ENCODE measurements around the gene PFDN5.

PFDN5 gene

DNA sequence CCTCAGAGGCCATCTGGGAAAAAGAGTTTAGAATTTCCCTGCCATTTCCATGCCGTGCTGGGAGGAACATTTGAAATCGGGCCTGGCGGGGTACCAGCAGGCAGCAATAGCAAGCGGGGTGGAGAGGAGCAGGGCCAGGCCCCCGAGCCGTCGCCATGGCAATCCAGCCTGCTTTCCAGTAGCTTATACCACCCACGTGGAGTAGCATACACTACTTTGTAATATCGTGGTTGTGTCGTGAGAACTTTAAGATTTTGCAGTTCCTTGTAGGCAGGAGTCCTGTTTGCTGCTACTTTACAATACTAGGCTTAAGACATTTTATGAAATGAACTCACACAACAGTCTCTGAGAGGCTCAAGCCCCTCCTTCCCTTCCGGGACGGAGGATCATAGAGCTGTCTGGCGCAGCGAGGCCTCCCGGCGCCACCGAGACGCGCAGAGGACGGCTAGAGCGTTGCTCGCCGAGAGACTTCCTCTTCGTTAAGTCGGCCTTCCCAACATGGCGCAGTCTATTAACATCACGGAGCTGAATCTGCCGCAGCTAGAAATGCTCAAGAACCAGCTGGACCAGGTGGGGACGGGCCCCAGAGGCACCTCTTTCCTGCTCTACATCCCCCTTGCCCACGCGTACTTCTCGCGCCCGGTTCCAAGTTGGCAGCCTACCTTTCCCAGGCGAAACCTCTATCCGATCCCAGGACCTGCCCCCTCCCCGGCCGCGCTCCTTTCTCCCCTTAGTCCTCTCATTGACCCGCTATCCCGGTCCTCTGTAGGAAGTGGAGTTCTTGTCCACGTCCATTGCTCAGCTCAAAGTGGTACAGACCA is at the start of gene PFDN5:
Gene PFDN5 (plus strand): TSS at position 473 of the 821 bp plus-strand sequence. CDS start 26 bp downstream, at position 499.
- DNase-seq (ENCODE audit: extremely low read depth in 1 of 2, low read depth in 1 of 2), result peak; percentile 67 to 81

DNA sequence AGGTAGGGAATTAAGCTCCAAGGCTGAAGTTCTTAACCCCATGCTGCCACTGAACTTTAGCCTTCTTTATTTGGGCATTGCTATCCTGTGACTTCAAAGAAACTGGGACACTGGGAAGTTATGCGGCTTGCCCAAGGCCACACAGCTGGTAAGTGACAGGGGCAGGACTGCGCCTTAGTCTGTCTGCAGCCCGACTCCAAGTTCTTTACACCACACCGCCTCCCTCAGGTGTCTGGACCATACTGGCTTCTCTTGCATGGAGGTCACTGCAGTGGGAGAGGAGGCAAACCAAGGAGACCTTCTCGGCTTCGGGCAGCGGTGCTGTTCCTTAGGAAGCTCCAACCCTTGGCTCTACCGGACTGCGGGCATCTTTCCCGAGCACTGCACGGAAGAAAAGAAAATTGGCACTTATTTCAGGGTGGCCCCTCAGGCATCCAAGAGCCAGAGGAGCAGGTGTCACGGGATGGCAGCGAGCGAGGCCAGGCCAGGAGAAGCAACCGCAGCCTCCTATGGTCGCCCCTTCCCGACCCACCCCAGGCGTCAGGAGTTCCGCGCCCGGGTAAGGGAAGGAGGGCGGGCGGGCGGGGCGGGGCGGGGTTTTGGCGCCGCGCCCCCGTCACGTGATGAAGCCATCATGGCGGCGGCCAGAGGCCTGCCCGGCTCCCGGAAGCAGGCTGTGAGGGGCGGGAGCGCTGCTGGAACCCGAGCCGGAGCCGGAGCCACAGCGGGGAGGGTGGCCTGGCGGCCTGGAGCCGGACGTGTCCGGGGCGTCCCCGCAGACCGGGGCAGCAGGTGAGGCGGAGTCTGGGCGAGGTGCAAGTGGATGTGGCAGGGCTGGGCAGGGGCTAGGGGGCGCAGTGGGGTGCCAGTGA is 43.6 kb upstream of the PFDN5 start:
- DNase-seq (ENCODE audit: extremely low read depth in 1 of 2, low read depth in 1 of 2), result peak in 1 of 2 donors; percentile 47

DNA sequence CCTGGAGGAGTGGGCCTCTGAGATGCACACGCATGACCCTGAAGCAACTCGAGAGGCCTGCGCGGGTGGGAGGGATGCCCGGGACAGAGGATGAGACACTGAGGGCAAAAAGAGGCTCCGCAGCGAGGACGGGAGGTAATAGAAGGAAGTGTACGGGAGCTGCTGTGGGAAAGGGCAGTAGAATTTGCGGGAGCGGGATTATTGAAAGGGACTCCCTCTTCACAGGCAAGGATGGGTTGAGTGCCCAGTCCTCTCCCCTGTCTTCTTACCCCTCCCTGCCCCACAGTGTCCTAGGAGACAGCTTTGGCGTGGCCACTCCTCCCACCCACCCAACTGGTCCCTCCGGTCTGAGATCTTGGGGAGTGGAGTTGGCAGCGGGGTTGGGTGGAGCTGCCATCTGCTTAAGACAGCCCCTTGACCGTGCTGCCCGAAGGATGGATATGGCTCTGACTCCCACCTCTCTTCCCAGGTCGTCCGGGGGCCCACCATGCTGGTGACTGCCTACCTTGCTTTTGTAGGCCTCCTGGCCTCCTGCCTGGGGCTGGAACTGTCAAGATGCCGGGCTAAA is 42.9 kb upstream of the PFDN5 start:
- DNase-seq (ENCODE audit: extremely low read depth in 1 of 2, low read depth in 1 of 2), result no peak

DNA sequence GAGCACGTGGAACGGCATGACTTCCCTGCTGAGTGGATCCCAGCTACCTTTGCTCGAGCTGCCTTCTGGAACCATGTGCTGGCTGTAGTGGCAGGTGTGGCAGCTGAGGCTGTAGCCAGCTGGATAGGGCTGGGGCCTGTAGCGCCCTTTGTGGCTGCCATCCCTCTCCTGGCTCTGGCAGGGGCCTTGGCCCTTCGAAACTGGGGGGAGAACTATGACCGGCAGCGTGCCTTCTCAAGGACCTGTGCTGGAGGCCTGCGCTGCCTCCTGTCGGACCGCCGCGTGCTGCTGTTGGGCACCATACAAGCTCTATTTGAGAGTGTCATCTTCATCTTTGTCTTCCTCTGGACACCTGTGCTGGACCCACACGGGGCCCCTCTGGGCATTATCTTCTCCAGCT is 42.0 kb upstream of the PFDN5 start:
- no peak for DNase-seq (ENCODE audit: extremely low read depth in 1 of 2, low read depth in 1 of 2)

DNA sequence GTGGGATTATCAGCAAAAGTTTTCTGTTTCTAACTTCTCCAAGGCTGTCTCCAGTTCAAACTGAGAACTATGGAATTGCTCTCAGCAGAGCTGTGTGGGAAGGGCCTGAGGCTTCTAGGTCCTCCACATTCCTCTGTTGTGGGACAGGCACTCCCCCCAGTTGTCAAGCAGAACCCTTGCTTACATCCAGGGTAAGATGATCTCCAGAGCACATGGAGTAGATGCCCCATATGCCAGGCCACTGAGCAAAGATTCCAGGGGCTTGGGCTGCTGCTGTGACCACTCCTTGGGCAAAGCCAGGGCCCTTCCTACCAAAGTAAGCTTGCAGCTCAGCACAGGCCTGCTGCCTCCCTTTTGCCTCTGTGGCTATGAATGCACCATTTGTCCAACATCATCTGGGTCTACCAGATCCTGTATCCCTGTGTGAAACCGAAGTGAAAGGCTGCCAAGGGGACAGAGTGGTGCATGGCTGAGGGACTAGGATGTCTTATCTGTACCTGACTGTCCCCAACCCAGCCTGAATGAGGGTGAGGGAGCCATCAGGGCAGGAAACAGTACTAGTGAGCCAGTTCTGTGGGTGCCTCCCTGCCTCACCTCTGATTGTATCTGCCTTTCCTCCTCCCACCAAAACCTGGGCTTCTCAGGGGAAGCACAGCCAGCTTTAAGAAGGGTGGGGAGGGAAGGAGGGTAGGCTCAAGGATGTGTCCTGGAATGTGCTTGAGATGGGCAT is 40.4 kb upstream of the PFDN5 start:
- no peak for DNase-seq (ENCODE audit: extremely low read depth in 1 of 2, low read depth in 1 of 2)

DNA sequence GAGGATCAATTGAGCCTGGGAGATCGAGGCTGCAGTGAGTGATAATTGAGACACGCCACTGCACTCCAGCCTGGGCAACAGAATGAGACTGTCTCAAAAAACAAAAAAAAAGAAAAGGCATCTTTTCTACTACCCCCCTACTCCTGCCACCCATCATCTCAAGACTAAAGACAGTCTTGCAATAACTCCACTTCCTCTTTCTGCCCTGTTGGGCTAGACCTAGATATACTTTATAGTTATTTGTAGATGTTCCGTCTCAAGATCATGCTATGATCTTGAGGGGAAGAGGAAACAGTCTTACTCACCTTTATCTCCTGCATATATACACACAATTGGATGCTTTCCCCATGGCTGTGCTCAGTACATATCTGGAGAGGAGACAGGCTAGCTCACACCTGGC is 39.3 kb upstream of the PFDN5 start:
- no peak for DNase-seq (ENCODE audit: extremely low read depth in 1 of 2, low read depth in 1 of 2)

DNA sequence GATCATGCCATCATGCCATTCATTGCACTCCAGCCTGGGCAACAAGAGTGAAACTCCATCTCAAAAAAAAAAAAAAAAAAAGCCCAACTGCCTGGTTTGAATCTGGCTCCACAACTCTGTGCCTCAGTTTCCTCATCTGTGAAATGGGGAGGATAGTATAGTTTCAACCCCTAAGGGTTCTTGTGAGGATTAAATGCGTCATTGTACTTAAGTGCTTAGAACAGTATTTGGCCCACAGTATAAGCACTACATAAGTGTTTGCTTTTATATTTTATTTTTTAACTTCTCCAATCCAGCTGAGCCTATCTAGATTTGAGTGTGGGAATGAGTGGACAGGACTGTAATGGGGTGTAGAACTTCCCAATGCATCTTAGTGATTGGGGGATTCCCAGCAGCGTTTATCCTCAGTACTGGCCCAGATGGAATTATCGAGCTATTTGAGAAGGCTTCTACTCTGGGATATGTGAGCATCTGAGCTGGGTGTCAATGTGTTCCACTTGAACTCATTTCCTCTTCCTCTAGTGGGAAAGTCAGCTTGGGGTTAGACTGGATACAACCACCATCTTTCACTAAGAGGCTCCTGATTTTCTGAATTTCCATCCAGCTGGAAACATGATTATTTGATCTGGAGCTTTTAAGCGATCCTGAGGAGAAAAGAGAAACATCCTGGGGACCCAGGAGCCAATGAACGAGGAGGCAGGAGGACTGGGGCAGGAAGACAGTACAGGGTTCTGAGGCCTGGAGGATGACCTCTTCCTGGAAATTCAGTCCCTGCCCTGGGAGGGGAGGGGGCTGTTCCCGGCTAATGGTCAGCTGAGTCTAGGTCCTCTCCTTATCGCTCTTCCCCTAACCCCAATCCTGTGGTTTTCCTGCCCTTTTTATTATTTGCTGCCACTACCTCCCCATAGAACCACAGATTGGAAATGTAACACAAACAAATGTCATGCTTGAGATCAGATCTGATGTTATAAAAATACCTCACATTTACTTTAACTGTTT is 36.5 kb upstream of the PFDN5 start:
- DNase-seq (ENCODE audit: extremely low read depth in 1 of 2, low read depth in 1 of 2), result no peak

DNA sequence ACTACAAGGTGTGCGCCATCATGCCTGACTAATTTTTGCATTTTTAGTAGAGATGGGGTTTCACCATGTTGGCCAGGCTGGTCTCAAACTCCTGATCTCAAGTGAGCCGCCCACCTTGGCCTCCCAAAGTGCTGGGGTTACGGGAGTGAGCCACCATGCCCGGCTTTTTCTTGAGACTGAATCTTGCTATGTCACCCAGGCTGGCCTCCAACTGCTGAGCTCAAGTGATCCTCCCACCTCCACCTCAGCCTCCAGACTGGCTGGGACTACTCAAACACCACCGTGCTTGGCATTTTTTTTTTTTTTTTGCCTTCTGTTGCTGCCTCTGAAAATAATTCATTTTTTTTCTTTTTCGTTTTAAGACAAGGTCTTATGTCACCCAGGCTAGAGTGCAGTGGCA is 35.5 kb upstream of the PFDN5 start:
- no peak for DNase-seq (ENCODE audit: extremely low read depth in 1 of 2, low read depth in 1 of 2)

DNA sequence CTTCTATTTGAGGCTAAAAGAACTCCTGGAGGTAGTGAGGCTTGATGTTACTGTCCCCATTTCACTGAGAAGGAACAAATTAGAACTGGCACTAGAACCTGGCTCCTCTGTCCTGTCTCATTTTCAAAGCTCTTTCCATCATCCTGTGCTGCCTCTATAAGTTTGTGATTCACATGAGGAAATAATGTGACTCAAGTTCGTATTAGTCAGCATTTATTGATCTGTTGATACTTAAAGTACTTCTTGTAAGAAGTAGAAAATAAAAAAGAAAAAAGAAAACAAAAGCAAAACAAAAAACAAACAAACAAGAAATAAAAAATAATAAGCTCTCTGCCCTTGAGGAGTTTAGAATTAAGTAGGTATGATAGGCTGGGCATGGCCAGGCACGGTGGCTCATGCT is 29.6 kb upstream of the PFDN5 start:
- DNase-seq (ENCODE audit: extremely low read depth in 1 of 2, low read depth in 1 of 2), result no peak

DNA sequence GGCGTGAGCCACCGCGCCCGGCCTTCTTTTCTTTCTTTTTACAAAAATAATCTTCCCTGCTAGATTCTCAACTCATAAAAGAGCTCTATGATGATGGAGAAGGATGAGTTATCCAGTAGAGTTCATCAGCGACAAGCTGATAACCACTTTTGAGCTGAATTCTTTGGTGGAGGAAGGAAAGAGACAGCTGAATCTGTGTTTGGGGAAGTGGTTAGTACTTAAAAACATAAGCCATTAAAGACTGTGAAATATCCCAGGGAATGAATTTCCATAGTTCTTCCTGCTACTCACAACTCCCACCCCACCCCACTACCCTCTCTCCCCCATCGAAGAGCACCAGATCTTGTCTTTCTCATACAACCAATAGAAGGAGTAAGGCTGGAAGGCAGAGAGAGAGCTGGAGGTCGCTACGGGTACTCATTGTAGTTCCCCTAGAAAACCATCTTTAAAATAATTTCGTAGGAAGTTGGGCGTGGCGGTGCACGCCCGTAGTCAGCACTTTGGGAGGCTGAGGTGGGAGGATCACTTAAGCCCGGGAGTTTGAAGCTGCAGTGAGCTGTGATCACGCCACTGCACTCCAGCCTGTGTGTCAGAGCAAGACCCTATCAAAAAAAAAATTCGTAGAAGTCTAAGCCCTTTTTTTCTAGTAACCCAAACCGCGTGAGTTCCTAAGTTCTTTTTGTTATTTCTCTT is 27.9 kb upstream of the PFDN5 start:
- DNase-seq (ENCODE audit: extremely low read depth in 1 of 2, low read depth in 1 of 2), result peak; percentile 25 to 34

DNA sequence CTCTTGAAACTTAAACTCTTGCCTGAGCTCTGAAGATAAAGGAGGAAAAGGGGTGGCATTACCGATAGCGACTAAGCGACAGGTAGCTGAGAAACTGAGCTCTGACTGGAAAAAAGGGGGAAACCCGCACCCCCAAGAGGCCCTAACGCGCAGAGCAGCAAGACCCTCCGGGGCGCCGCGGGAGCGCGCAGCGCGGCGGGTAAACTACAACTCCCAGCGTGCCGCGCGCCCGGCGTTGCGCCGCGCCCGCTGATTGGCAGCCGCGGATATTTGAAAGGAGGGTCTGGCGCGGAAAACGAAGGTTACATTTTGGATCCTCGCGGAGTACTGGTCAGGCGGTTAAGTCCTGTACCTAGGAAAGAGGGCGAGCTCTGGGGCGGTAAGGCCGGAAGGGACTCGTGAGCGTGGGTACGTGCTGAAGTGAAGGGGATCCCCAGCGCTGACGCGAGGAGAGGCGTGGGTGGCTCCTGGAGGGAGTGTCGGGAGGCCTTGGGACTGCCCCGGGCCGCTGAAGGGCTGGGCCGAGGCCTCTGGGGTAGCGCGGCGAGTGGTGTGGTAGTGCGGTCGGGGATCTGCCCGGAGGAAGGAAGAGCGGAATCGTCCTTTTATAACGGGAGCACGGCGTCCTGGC is 27.2 kb upstream of the PFDN5 start, which contains the start of gene ESPL1:
Gene ESPL1 (plus strand): TSS at position 301 of the 631 bp plus-strand sequence. CDS start 468 bp downstream, outside the sequence.
- DNase-seq (ENCODE audit: extremely low read depth in 1 of 2, low read depth in 1 of 2), result peak; percentile 83 to 84

DNA sequence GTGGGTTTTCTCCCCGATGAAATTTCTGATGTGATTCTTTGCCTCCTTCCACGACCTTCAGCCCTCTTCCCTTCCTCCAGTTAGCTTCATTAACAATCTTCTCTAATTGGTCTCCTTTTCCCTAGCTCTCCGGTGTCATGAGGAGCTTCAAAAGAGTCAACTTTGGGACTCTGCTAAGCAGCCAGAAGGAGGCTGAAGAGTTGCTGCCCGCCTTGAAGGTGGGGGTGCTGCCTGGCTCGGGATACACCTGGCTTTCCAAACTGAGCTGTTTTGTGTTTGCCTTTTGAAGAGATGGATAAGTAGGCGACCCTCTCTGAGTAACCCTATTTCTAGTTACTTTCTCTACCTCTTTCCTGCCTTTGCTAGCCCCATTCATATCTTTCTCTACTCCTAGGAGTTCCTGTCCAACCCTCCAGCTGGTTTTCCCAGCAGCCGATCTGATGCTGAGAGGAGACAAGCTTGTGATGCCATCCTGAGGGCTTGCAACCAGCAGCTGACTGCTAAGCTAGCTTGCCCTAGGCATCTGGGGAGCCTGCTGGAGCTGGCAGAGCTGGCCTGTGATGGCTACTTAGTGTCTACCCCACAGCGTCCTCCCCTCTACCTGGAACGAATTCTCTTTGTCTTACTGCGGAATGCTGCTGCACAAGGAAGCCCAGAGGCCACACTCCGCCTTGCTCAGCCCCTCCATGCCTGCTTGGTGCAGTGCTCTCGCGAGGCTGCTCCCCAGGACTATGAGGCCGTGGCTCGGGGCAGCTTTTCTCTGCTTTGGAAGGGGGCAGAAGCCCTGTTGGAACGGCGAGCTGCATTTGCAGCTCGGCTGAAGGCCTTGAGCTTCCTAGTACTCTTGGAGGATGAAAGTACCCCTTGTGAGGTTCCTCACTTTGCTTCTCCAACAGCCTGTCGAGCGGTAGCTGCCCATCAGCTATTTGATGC is 26.4 kb upstream of the PFDN5 start:
- DNase-seq (ENCODE audit: extremely low read depth in 1 of 2, low read depth in 1 of 2), result no peak

DNA sequence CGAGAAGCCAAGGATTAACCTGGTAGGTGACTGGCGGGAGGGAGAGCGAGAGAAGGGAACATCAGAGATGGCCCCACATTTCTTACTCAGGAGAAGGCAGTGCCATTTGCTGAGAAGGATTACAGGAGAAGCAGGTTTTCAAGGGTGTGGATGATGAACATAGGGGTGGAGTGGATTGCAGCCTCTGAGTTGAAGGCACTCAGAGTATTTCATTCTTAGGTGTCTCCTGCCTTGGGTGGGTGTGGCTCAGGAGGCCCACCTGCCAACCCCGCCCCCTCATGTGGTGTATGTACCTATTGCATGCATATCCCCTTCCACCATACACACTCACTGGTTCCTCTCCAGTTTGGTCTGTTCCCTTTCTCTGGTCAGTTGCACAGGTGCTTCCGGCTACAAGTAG is 20.9 kb upstream of the PFDN5 start:
- no peak for DNase-seq (ENCODE audit: extremely low read depth in 1 of 2, low read depth in 1 of 2)

DNA sequence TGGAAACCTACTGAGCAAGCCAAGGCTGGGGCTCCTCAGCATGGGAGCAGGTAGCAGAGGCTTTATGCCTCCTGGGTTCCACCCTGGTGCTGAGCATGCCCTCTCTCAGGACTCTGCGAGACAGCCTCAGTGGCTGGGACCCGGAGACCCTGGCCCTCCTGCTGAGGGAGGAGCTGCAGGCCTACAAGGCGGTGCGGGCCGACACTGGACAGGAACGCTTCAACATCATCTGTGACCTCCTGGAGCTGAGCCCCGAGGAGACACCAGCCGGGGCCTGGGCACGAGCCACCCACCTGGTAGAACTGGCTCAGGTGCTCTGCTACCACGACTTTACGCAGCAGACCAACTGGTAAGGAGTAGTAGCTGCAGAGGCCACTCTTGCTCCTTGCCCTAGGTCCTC is 18.8 kb upstream of the PFDN5 start:
- no peak for DNase-seq (ENCODE audit: extremely low read depth in 1 of 2, low read depth in 1 of 2)

DNA sequence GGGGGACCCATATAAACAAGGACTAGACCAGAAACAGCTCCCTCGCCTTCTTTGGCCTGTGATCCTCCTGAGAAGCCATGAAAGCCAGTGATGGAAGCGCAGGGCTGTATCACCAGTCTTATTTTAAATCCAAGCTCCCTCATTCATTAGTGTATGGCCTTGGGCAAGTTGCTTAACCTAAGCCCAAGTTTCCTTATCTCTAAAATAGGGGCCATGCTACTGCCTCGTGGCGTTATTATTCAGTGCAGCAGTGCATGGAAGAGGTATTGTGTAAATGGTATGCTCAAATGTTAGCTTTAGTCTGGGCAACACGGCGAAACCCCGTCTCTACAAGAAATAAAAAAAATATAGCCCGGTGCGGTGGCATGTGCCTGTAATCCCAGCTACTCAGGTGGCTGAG is 17.4 kb upstream of the PFDN5 start:
- DNase-seq (ENCODE audit: extremely low read depth in 1 of 2, low read depth in 1 of 2), result no peak

DNA sequence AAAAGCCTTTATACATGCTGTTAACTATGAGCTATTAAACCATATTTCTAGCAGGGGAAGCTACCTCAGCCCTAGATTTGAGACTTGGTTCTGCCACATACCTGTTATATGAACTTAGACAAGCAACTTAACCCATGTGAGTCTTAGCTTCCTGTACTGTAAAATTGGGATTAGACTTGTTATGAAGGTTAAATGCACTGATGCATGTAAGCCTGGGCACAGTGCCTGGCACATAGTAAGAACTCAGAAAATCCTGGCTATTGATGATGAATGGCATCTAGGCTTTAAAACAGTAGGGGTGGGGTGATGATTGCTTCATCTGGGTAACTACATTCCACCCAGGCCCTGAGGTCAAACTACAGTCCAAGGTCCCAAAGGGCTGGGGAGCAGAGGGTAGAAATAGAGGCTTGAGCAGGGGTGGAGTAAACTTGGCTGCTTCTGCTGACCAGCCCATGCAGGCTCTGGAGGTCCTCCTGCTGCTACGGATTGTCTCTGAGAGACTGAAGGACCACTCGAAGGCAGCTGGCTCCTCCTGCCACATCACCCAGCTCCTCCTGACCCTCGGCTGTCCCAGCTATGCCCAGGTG is 16.0 kb upstream of the PFDN5 start:
- no peak for DNase-seq (ENCODE audit: extremely low read depth in 1 of 2, low read depth in 1 of 2)

DNA sequence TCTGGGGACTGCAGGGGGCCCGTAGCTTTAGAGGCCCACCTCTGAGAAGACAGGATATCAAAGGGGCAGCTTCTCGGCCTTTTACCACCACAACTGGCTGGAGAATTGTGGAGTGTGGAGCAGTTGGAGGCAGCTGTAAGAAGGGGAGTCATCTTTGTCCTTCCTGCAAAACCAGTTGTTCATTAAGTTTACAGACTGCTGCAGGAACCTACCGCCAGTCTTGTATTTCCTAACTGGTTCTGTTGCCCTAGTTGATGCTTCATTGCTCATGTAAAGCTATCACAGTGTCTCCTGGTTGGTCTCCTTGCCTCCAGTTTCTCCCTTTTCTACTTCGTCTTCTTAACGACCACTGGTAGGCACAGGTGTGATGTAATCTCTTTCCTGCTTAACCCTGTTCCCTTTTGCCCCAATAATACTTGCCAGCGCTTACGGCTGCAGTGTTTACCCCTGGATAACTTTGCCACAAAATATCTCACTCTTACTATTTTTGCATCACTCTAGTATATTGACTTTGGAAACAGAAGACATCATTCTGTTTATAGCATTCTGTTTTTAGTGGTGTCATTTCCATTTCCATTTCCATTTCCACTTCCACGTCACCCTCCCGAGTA is 15.3 kb upstream of the PFDN5 start:
- DNase-seq (ENCODE audit: extremely low read depth in 1 of 2, low read depth in 1 of 2), result no peak
